ENCODE data around the gene ARL8B. TPM values are rescaled to one million over a fixed set of nuclear protein-coding genes. Genes with fewer than 3 reads are reported as not detected.

The ARL8B gene
- total and polyA plus RNA-seq, 9 of the 15 experiments (the other 6 are each of a cell fraction or from before 2014, with no cell fraction given) = 28.5 to 99.4 (median 77.2) TPM

GRCh38 chr3:5217824-5218595, 95.9 kb downstream of the ARL8B start (continued):
- TF ChIP-seq DLX4 (CRISPR knock-in tag; IDR thresholded peaks at IDR 0.05) (no peak), ETV5 (CRISPR knock-in tag; IDR thresholded peaks at IDR 0.05; ENCODE audit: low read depth) (no peak), NFYB (IDR thresholded peaks at IDR 0.05; ENCODE audit: extremely low read depth, insufficient read length) (no peak), HSF4 (CRISPR knock-in tag; IDR thresholded peaks at IDR 0.05; ENCODE audit: borderline replicate concordance) (no peak), ATF7 (IDR thresholded peaks at IDR 0.05) (no peak), XRCC4 (IDR thresholded peaks at IDR 0.05; ENCODE audit: extremely low read depth, insufficient read depth, insufficient read length) (no peak)
- TF ChIP-seq, protein P1, sequence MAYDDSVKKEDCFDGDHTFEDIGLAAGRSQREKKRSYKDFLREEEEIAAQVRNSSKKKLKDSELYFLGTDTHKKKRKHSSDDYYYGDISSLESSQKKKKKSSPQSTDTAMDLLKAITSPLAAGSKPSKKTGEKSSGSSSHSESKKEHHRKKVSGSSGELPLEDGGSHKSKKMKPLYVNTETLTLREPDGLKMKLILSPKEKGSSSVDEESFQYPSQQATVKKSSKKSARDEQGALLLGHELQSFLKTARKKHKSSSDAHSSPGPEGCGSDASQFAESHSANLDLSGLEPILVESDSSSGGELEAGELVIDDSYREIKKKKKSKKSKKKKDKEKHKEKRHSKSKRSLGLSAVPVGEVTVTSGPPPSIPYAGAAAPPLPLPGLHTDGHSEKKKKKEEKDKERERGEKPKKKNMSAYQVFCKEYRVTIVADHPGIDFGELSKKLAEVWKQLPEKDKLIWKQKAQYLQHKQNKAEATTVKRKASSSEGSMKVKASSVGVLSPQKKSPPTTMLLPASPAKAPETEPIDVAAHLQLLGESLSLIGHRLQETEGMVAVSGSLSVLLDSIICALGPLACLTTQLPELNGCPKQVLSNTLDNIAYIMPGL (CRISPR knock-in tag; IDR thresholded peaks at IDR 0.05) = no peak

DNA sequence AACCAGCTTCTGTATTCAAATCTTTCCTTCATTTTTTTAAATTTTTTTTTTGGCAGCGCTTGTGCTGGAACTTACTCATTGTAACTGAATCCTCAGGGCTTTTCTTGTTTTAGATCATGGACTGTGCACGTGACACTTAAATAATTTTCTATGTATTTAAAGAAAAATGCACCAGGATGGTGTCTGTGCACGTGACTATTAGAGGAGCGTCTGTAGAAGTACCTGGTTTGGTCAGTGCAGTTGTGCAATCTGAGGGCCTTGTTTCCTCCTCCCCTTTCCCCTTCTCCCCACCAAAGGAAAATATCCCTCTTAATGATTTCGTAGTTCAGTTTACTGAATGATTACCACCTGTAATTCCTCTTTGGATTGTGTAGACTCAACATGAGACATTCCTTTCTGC, 96.7 kb downstream of the ARL8B start:
- WGBS (ENCODE audit: insufficient coverage, low coverage, missing lambda C conversion rate) = 74% methylated on average over 5 of the region's 5 CpGs
- POLR2A ChIA-PET = interaction anchor here (1.0 to 2.0 kb wide), 3 partner anchors 15 to 21 kb away, joined by 3 to 6 read pairs (median 4); no protein-coding TSS in a partner anchor

More for the DNA sequence above, 96.7 kb downstream of the ARL8B start:
- intact Hi-C loops (cut with micrococcal nuclease) (no loop called here), in situ Hi-C loops (cut with MboI) (no loop called here)
- H2AFZ ChIP-seq (ENCODE audit: low read depth, low read length) = no peak overlapping the region
- DNase-seq (ENCODE audit: extremely low read depth in 1 of 4, low spot score in 3 of 4) = no peak
- H3K4me1 ChIP-seq (replicated peaks in 1 of 2; ENCODE audit: control insufficient read depth in 2 of 2, insufficient read depth in 2 of 2, low read length in 2 of 2) = peaks cover 0 to 3% of the 10 kb centered on the region in 2 experiments; a peak in 2 of 5 replicates
- TF ChIP-seq CEBPB (tag; IDR thresholded peaks at IDR 0.05) = peak; percentile 42; the same call in 1 of the 2 replicates
- TF ChIP-seq CEBPG (CRISPR knock-in tag; IDR thresholded peaks at IDR 0.05) = no peak
- TF ChIP-seq CEBPG (tag; conservative IDR thresholded peaks at IDR 0.05 in 1 of 2, IDR thresholded peaks at IDR 0.05 in 1 of 2) = peak in 1 of 2 experiments; percentile 41; a peak in 1 of 4 replicates
- no peak for TF ChIP-seq MTA1 (IDR thresholded peaks at IDR 0.05; ENCODE audit: borderline replicate concordance)
- no peak for TF ChIP-seq ZNF444 (CRISPR knock-in tag; IDR thresholded peaks at IDR 0.05)
- no peaks in the 10 kb centered on the region for H4K20me1 ChIP-seq (replicated peaks; ENCODE audit: control insufficient read depth, insufficient read depth, low read length)
- no peak overlapping the region for H3K4me2 ChIP-seq (ENCODE audit: insufficient read depth, low read length)
- no peaks in the 10 kb centered on the region for H3K79me2 ChIP-seq (ENCODE audit: control insufficient read depth, insufficient read depth, low read length)
- CTCF ChIA-PET (ENCODE audit: low intra/inter-chr PET ratio) = no interaction called here
- no peak for FAIRE-seq
- H3K9me3 ChIP-seq (replicated peaks; ENCODE audit: control insufficient read depth, insufficient read depth, low read depth, low read length) = no peaks in the 10 kb centered on the region
- H3K9ac ChIP-seq (ENCODE audit: insufficient read depth in 1 of 2, low read depth in 2 of 2, low read length in 2 of 2) = no peak overlapping the region
- H3K9me1 ChIP-seq (ENCODE audit: control insufficient read depth, insufficient read depth, low read length) = no peaks in the 10 kb centered on the region
- H3K27ac ChIP-seq (ENCODE audit: extremely low read depth, low read depth, low read length) = no peak overlapping the region
- H3K36me3 ChIP-seq (ENCODE audit: control insufficient read depth, insufficient read depth, low read length) = peaks cover 46% of the 10 kb centered on the region; the same call in 2 of the 3 replicates
- ATAC-seq = no peak
- no peaks in the 10 kb centered on the region for H3K27me3 ChIP-seq (ENCODE audit: control insufficient read depth in 2 of 2, insufficient read depth in 2 of 2, low read length in 2 of 2)
- no TSS peak for BruUV-seq (replicated peaks)
- H3K4me3 ChIP-seq = no peak overlapping the region

All from K562 (cell line).